ENCODE data around the gene PARD6B. TPM values are rescaled to one million over a fixed set of nuclear protein-coding genes. Genes with fewer than 3 reads are reported as not detected.

PARD6B gene
- total RNA-seq, 1 donor from 2014 or later = 52.2 TPM

DNA sequence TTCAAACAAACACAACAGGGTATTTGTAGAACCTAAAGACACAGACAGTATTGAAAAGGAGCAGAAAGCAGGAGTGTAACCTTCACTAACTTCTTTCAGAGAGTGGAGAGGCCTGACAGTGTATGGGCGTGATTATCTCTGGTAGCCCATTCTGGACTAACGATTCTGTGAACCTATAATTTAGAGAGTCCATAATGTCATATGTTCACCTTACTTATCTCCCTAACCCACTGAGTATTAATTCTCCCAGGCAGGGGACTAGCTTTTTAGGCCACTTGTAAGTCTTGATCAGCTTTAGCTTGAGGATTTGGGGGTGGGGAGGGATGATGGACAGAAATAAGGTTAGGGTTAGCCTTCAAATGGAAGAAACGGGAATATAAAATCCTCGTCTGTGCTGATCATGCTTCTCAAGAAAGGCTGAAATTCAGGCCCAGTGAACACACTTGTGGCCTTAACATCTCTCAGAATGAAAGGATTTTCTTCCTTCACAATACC lies 2.8 kb upstream of the PARD6B start:
- no peaks in the 10 kb centered on the region for H3K9me3 Mint-ChIP-seq
- H3K4me3 Mint-ChIP-seq = no peak overlapping the region
- H3K4me1 Mint-ChIP-seq = peaks cover 48% of the 10 kb centered on the region
- peak in 1 of 2 experiments; percentile 2 for DNase-seq (ENCODE audit: low spot score in 2 of 2, unreplicated experiment in 2 of 2)
- H3K36me3 Mint-ChIP-seq = no peaks in the 10 kb centered on the region
- peak overlapping the region; percentile 98 for H3K27ac Mint-ChIP-seq
- TF ChIP-seq CTCF (IDR thresholded peaks at IDR 0.05; ENCODE audit: unreplicated experiment) = no peak
- H3K27me3 Mint-ChIP-seq (ENCODE audit: low read depth) = peaks cover 6% of the 10 kb centered on the region

DNA sequence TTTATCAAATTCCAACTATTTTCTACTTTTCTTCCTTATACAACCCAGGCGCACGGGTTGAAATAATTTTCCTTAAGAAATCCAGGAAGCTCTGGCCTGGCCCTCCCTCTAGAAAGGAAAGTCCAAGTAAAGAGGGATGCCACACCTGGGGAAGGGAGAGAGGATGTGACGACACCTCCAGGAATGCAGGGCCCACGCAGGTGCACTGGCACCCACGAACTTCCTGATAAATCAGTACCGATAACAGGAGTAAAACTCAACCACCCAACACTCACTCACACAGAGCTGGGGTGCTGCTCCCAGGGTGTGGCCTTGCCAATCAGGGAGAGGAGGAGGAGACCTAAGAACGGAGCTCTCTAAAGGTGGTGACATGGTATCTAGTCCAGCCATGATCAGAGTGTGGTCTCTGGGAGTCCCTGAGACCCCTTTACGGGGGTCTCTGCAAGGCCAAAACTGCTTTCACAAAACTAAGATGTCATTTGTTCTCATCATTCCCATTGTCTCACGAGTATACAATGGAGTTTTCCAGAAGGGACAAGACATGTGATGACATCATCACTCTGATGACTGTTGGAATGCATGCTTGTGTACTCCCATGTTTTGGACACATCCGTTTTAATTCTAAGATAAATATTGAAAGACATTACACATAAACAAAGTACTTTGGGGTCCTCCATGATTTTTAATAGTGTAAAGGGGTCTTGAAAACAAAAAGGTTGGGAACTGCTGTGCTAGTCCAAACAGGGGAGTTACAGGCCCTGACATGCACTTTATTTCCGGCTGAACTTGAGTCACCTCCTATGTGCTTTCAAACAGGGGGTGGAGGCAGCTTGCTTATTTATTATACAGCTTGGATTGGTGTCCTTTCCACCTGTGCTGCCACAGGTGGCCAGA lies 2.2 kb upstream of the PARD6B start:
- Mint-ChIP-seq H3K27ac (peak overlapping the region; percentile 98), H3K4me3 (peak overlapping the region; percentile 77), H3K9me3 (no peaks in the 10 kb centered on the region), H3K36me3 (no peaks in the 10 kb centered on the region), H3K4me1 (peaks cover 54% of the 10 kb centered on the region), H3K27me3 (ENCODE audit: low read depth) (peaks cover 6% of the 10 kb centered on the region)
- TF ChIP-seq CTCF (IDR thresholded peaks at IDR 0.05; ENCODE audit: unreplicated experiment) = no peak
- peak in 1 of 2 experiments; percentile 31 for DNase-seq (ENCODE audit: low spot score in 2 of 2, unreplicated experiment in 2 of 2)

DNA sequence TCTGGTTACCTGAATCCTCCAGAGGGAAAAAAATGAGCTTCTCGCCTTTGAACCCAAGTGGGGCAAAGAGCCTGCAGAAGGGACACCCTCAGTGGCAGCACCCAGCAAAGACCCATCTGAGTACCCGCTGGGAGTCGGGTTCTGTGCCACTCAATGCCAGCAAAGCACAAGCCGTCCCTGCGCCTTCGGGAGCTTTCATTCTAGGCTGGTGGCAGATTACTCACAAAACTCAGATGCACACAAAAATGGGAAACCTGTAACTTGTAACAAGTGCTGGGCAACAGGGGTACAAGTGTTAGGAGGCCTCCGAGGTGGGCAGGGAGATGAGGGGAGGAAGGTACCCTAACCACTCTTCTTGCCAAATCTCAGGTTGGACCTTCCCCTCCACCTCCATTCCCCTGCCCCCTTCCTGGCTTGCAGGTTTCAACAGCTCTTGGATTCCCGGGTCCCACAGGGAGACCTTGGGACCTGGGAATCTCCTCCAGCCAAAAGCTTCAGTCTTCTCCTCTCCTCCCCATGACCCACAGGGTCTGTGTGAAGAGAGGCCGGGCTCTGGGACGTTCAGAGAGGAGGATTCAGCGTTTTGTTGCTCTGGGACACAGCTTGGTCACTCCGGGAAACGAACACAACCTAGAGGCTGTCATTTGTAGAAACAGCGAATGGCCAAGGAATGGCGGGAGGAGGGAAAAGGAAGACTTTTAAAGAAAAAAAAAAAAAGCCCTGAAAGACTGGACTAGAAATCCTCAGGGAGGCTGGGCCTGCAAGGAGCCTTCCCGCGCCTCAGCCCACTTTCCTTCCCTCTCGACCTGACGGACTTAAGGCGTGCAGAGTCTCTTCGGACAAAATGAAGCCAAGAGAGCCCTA lies 1.2 kb upstream of the PARD6B start:
- Mint-ChIP-seq H3K27ac (peak overlapping the region; percentile 98), H3K9me3 (no peaks in the 10 kb centered on the region), H3K27me3 (ENCODE audit: low read depth) (peaks cover 6% of the 10 kb centered on the region), H3K36me3 (no peaks in the 10 kb centered on the region), H3K4me3 (peak overlapping the region; percentile 77), H3K4me1 (peaks cover 61% of the 10 kb centered on the region)
- peak in 1 of 2 experiments; percentile 36 for DNase-seq (ENCODE audit: low spot score in 2 of 2, unreplicated experiment in 2 of 2)
- TF ChIP-seq CTCF (IDR thresholded peaks at IDR 0.05; ENCODE audit: unreplicated experiment) = no peak

DNA sequence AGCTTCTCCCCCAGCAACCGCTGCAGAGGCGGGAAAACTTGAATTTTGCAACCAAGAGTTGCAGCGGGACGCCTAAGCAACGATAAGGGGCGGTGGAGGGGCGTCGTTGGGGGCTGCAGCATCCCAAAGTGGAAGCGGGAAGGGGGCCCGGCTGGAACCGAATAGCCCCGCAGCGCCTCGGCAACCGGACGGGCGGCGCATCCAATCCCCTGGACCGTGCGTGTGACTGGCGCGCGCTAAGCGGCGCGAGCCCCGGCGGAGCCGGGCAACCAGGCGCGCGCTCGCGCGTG lies 670 bp upstream of the PARD6B start:
- H3K9me3 Mint-ChIP-seq = no peaks in the 10 kb centered on the region
- peaks cover 6% of the 10 kb centered on the region for H3K27me3 Mint-ChIP-seq (ENCODE audit: low read depth)
- DNase-seq (ENCODE audit: low spot score in 2 of 2, unreplicated experiment in 2 of 2) = no peak
- H3K4me3 Mint-ChIP-seq = peak overlapping the region; percentile 77
- peak overlapping the region; percentile 98 for H3K27ac Mint-ChIP-seq
- TF ChIP-seq CTCF (IDR thresholded peaks at IDR 0.05; ENCODE audit: unreplicated experiment) = no peak
- peaks cover 67% of the 10 kb centered on the region for H3K4me1 Mint-ChIP-seq
- no peaks in the 10 kb centered on the region for H3K36me3 Mint-ChIP-seq

- DNase-seq (ENCODE audit: low spot score in 2 of 2, unreplicated experiment in 2 of 2) = peak in 1 of 2 experiments; percentile 42
Measured at GRCh38 chr20:50731930-50732690, 730 bp downstream of the PARD6B start.

More at GRCh38 chr20:50731930-50732690, 730 bp downstream of the PARD6B start:
- TF ChIP-seq CTCF (IDR thresholded peaks at IDR 0.05; ENCODE audit: unreplicated experiment) = no peak
- Mint-ChIP-seq H3K36me3 (no peaks in the 10 kb centered on the region), H3K27me3 (ENCODE audit: low read depth) (peaks cover 6% of the 10 kb centered on the region), H3K27ac (peak overlapping the region; percentile 93), H3K4me3 (peak overlapping the region; percentile 87), H3K4me1 (peaks cover 72% of the 10 kb centered on the region), H3K9me3 (no peaks in the 10 kb centered on the region)
